Left lobe of liver (tissue), 2 donors: ENCODE results near the gene FNDC3B. TPM values are rescaled to one million over a fixed set of nuclear protein-coding genes. Genes with fewer than 3 reads are reported as not detected.

Experiments used
- ATAC-seq: fragments of 200-7000 bp; cut with Tn5 transposase; one replicate; pipeline ENCODE4 v1.9.1; 2020; ENCODE audit warnings: mild to moderate bottlenecking, moderate library complexity
- DNase-seq: peaks from one replicate; pipeline ENCODE4 v3.0.0-alpha.2; 2020; ENCODE audit warnings: low spot score
- total RNA-seq: library from RNA; stranded (reverse); gene quantifications from one replicate; pipeline ENCODE4 v1.2.1, GENCODE V29; 2021
- donor health status: DM: no; HTN: no; CAD: no; lungs with moderate emphysema.
- donor health status: DM: no; HTN: yes; CAD: no.

The FNDC3B gene
- total RNA-seq, 1 donor from 2014 or later: 44.6 TPM

DNA sequence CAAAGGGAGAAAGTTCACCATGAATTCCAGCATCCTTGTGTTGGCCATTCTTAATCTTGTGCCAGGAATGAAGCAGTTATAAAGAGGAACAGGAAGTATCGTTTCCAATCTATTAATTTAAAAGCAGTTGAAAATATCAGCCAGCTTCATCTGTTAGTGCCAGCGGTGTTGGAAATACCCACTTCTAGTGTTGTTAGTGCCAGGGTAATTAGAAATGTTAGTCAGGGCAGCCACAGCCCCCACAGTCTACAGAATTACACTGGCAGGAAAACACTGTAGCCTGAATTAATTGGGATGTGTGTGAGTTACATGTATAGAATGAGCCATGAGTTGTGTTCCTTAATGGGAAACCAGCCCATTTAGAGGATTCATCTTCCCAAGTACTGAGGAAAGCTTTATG is 281.1 kb downstream of the FNDC3B start:
- no peak for ATAC-seq

DNA sequence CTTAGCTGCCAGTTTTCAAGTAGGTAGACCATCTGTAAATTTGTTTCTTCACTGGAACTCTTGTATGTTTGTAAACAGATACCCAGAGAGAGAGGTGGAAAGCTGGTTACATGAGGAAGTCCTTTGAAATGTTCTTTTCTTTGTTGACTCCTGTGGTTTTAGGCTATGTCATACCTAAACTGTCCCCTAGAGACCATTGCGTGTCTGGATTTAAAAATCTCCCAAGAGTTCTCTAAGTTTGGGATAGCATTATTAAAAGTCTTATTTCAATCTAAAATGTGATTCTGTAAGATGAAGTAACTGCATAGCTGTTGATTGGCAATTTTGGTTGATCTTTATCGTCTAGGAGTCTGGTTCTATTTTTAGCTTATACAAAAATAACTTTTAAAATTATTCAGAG is 281.7 kb downstream of the FNDC3B start:
- no peak for ATAC-seq
- no peak for DNase-seq

More for the DNA sequence above, 281.1 kb downstream of the FNDC3B start:
- no peak for DNase-seq

DNA sequence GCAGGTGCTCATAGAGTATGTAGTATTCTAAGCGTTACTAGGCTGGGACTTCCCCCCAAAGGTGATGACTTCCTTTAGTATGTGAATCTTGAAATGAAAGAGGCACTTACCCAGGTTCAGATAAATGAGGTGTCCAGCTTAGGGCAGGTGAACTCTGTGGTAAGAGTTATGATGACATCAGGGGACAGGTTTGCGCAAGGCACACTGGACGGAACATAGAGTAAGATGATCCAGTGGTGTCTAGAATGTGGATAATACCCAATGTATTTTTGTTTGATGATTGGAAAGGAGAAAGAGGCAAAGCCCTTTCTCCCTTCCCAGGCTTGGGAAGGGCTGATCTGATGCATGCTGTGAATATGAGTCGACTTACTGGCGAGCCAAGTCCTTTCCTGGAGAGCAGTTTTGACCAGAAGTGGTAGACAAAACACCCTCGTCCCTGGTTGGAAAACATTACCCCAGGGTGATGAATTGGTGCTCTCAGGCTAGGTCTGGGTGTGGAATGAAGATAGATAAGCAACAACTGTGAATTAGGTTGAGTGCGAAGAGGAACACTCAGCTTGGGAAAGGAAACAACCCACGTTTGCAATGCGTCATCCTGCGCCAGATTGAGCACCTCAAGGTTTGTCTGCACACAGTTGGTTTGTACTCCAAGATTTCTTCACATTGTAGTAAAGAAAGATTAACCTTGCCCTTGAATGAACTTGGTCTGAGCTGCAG is 284.7 kb downstream of the FNDC3B start:
- DNase-seq (peak; percentile 85), ATAC-seq (peak; percentile 84)

DNA sequence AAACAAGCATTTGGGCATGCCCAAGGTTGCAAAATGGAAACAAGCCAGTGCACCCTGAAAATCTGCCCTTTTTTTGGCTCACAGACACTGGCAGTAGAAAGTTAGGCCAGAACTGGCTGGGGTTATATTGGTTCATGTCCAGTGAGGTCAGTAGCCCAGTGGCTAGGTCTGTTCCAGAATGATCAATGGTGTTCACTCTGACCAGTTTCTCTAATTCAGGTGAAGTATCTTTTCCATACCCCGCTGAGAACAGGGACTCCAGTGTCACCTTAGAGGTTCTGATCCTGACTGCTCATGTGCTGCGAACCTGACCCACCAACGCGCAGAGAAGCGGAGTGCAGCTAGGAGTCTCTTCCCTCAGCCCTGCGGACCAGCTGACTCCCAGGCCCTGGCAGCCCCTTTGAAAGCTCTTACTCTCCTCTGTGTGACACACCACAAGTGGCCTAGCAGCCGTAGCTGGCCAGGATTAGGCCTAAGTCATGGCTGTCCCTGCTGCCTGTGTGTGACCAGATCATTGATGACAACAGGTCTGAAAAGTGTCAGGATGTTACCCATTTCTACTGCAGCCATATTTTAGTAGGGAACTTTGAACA is 285.3 kb downstream of the FNDC3B start:
- ATAC-seq (peak; percentile 86), DNase-seq (peak; percentile 58)

DNA sequence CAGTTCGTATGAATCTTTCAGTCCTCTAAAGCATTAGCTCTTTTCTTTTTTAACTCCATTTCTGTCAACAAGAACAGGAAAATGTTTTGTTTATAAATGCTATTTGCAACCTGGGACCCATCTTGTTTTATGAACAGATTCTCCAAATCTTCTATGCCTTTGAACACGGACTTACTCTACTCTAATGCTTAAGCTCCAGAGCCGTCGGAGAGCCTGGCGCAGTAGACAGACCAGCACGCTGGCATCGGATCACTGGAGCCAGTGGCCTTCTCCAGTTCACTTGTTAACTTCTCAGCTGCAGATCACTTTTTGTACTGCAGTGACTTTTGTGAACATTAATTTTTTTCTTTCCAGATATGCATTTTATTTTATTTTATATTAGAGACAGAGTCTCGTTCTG is 286.1 kb downstream of the FNDC3B start:
- ATAC-seq: no peak
- no peak for DNase-seq

DNA sequence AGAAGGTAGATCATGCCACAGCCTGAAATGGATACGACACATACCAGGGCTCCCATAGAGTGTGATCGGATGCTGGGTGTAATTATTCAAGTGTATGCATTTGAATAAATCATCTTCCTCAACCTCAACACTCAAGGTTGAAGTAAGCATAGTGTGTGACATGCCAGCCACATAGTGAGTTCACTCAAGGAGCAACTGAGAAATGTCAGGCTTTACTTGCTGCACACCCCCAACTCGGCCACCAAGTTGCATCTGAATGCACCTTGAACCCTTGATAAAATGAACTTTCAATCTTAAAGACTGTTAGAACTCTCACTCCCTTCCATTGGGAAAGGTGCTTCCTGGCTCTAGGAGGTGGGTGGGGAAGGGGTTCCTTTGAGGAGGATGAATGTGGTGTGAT is 287.6 kb downstream of the FNDC3B start:
- ATAC-seq (no peak), DNase-seq (no peak)

DNA sequence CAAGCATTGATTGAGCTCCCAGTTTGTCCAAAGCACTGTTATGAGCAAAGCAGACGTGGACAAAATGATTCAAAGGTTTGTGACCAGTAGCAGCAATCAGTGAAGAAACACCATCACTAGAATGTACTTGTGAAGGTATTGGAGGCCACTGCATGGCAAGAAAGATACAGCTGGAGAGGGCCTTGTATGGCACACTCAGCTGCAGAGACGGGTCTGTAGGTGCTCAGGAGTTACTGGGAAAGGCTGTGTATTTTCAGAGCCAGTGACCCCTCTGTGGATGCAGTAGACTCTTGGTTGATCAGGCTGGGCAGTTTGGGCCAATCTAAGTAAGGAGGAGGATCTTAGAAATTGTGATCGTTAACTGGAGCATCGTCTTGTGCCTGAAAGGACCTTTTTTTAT is 288.9 kb downstream of the FNDC3B start:
- DNase-seq (no peak), ATAC-seq (no peak)

DNA sequence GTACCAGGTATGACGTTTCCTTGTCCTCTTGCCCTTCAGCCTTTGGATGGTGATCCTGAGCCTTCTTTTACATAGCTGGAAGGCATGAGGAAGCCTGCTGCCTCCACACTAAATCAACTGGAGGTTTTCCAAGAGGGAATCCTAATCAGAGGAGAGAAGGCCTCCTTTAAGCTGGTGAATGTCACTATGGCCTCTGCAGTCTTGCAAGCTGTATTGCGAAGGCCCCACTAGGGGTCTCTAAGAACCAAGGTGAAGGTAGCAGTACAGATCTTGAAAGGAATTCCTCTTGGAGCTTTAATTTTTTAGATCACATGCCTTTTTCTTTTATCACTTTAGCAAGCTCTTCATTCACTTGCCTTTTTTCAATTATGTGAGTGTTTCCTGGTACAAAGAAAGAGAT is 289.7 kb downstream of the FNDC3B start:
- no peak for DNase-seq
- no peak for ATAC-seq

DNA sequence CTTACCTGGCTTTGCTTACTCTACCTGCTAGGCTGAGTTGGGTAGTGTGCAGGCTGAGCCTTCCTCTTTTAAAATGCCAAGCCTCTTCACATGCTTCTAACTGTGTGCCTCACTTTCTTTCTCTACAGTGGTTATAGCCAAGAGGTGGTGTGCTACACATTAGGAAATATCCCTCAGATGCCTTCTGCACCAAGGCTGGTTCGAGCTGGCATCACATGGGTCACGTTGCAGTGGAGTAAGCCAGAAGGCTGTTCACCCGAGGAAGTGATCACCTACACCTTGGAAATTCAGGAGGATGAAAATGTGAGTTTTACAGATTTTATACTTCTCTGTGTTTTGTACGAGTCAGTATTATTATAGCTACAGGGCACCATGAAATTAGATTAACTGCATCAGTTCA is 291.0 kb downstream of the FNDC3B start:
- DNase-seq: no peak

DNA sequence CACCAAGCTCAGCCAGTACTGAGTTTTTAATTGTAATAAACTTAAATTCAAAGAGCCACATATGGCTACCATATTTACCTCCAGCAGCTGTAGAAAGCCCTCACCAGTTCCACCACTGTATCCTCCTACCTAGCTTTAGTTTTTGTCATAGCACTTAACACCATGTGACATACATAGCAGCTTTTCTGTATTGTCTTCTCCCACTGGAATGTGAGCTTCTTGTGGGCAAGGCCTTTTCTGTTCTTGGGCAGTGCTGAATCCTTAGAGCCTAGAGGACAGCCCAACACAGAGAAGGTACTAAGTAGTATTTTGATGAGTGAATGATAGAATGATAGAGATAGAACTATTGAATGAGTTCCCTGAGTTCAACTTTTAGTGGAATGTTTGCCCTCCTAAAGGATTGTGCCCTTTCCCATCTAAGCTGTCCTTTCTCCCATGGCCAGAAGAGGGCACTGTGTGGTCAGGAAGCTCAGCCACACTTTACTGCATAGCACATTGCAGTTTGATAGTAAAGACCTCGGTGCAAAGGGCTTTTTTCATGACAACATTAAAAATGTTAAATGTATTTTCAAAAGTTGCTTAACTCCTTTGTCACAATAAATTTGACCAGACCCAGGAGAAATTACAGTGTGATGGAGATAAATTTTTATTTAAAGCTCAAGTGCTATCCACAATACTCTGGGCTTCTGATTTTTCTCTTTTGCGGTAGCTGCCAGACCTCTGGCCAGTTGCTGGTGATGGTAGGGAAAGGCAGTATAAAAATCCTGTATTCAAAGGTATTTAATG is 293.1 kb downstream of the FNDC3B start:
- peak; percentile 66 for DNase-seq

More for the DNA sequence above, 291.0 kb downstream of the FNDC3B start:
- no peak for ATAC-seq

DNA sequence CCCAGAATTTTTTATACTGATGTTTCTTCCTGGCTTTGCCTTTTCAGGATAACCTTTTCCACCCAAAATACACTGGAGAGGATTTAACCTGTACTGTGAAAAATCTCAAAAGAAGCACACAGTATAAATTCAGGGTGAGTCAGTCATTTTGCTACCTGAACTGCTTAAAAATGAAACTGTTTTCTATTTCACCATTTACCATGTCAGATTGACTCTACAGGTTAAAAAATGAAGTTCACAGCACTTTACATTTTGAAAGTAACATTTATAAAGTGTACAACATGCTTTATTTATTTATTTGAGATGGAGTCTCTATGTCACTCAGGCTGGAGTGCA is 293.6 kb downstream of the FNDC3B start:
- DNase-seq (no peak), ATAC-seq (no peak)

More for the DNA sequence above, 293.1 kb downstream of the FNDC3B start:
- ATAC-seq: peak; percentile 99

DNA sequence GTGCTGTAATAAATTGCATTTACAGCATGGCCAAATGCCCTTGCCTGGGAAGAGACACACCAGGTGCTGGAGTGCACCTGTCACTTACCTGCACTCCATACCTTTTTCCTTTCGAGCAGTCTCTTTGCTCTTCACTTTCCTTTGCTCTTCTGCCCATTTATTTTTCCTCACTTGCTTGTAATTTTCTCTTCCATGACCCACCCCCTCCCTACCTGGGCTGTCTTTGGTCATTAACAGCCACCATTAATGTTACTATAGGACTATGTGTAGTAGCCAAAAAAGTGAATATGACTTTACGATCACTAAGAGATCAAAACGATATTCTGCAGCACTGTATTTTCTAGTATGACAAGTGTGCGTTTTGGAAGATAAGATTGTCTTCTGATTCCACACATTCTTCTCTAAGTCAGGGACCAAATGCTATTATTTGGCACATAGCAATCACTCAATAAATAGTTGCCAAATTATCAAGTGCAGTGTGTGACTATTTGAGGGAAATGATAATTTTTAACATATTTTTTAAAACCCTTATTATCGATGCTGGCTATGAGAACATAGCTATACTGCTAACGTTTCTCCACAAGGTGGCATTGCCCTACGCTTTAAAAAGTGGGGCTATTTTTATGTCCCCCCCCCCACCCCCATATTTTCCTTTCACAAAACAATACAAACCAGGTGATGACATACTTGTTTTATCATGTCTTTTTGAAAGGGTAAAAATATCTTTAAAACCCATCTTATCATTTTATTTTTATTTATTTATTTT is 294.5 kb downstream of the FNDC3B start:
- ATAC-seq (no peak), DNase-seq (no peak)

DNA sequence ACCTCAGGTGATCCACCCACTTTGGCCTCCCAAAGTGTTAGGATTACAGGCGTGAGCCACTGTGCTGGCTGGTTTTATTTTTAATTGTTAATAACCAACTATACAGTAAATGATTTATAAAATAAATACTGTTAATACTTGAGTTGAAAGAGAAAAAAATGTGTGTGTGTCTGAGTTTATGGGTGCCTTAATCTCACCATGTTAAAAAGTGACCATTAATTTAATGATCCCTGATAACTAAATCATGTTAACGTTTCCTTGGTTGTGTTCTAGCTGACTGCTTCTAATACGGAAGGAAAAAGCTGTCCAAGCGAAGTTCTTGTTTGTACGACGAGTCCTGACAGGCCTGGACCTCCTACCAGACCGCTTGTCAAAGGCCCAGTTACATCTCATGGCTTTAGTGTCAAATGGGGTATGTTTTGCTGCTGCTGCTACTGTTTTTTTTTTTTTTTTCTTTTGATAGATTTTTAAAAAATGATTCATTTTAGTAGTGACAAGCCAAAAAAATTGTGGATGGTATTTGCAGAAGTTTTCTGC is 295.4 kb downstream of the FNDC3B start:
- ATAC-seq: no peak
- DNase-seq: no peak

DNA sequence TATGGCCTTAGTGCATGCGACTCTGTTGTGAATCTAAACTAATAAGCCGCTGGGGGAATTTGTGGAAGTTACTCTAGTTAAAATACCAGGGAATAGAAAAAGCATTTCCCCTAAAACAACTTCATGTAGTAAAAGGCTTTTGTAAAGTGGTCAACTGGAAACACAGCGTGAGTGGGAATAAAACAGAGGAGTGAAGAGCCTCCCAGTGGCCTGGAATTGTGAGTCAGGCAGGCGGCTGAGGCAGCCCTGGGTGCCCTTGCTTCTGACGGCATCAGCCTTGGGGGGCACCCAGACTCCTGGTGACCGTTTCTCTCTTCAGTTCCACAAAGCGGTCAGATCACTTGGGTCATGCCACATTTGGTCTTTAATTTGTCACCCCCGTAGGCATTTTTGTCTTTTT is 300.5 kb downstream of the FNDC3B start:
- DNase-seq (no peak), ATAC-seq (no peak)

DNA sequence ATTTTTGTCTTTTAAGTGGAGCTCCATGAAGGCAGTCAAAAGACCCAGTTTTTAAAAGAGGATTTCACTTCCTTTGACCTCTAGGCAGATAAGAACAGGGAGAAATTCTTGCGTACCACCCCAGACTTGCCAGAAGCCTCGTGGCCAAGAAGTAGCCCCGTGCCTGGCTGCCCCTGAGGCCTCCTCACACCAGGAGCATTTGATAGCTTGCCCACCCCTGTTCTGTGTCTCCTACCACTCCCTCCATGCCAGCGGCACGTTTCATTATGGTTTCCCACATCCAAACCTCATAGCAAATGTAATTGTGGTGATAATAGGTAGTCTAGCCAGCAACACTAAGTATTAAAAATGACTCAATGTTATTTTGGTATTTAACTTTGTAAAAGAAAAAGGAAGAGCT is 301.2 kb downstream of the FNDC3B start:
- DNase-seq (no peak), ATAC-seq (no peak)

DNA sequence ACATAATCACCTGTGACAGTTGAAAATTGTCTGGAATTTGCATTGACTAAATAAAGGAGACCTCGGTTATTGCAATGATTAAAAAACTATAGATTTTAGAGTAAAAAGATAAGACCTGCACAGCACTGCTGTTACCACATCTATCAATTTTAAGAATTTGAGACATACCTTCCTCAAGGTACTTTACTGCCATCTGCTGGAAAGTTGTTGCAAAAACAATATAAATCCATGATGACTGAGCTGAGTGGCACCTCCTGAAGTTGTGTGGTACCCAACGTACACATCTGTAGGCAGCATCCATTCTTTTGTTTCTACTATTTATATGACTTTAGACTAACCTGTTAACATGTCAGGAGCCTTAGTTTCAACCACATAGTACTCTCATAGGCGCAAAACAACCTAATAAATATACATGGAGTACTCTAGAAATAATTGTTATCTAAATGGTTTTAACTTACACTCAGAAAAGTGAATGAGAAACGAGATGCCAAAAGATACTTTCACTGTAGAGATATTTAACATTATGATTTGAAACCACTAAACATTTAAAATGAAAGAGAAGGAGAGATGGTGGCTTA is 302.2 kb downstream of the FNDC3B start:
- ATAC-seq (peak; percentile 92), DNase-seq (no peak)

DNA sequence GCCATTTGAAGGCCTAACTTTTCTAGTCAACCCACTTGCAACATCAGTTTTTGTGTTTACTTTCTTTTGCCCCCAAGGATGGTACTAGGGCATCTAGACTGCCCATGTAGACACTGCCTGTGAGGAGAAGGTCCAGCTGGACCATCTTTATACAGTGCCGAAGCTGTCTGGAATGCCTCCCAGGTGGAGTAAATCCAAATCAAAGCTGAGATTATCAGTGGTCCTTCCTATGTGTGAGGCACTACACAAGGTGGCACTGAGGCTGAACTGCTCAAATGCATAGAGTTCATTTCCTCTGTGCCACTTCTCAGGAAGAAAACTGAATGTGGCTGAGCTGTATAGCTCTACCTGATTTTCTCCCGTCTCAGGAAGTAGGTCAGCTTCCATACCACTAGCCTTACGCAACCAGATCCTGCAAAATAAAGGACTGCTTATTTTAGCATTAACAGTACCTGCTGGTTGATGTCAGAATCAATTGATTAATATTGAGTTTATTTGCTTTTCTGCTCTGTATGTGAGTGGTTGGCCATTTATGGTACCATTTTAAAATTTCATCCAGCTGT is 302.8 kb downstream of the FNDC3B start:
- DNase-seq: no peak
- ATAC-seq: peak; percentile 14

DNA sequence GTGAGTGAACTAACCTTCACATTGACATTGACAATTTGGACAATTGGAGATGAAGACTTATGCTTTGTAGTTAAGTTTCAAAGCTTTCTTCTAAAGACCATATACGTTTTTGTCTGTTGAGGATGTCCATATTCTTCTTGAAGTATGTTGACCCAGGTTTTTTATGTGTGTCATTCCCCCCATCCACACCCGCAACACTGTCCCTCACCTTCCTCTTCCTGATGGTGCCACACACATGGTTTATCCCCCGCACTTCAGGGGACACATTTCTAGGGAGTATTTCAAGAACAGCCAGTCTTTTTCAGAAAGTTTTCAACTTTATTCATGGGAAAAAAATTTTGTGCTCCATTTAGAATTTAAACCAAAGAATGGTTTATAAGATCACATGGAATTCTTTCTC is 303.7 kb downstream of the FNDC3B start:
- DNase-seq (no peak), ATAC-seq (no peak)

DNA sequence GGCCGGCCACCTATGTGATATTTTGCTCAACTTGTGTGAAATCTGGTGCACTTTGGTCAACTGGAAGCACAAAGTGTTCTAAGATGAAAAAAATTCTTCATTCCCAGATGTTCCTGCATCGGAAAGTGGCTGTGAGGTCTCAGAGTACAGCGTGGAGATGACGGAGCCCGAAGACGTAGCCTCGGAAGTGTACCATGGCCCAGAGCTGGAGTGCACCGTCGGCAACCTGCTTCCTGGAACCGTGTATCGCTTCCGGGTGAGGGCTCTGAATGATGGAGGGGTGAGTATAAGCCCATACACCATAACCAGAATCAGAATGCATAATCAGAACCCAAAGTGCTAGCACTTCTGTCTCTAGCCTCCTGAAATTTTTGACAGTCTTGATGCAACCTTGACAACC is 304.6 kb downstream of the FNDC3B start:
- no peak for DNase-seq
- ATAC-seq: no peak

DNA sequence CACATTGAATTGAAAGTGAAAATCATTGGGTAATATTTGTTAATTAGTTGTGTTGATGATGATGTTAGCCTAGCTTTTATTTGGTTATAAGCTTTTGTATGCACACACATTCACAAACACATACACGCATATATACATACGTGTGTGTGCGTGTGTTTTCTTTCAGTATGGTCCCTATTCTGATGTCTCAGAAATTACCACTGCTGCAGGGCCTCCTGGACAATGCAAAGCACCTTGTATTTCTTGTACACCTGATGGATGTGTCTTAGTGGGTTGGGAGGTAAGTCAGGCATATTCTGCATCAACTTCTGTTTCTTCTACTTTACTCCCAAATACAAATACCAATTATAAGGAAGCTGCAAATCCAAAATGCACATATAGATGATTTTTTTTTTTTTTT is 306.8 kb downstream of the FNDC3B start:
- no peak for ATAC-seq
- DNase-seq: no peak
